NCI-H226 (cell line): ENCODE data around the gene CACNG8.
"Not testable (repeated sequence)": the region's sequence is repeated elsewhere in the genome, so short reads cannot be mapped to it uniquely, and the experiment has no call there.

Experiments used
- DNase-seq: peaks from one replicate; pipeline ENCODE4 v3.0.0-alpha.2; 2015

The CACNG8 gene

DNA sequence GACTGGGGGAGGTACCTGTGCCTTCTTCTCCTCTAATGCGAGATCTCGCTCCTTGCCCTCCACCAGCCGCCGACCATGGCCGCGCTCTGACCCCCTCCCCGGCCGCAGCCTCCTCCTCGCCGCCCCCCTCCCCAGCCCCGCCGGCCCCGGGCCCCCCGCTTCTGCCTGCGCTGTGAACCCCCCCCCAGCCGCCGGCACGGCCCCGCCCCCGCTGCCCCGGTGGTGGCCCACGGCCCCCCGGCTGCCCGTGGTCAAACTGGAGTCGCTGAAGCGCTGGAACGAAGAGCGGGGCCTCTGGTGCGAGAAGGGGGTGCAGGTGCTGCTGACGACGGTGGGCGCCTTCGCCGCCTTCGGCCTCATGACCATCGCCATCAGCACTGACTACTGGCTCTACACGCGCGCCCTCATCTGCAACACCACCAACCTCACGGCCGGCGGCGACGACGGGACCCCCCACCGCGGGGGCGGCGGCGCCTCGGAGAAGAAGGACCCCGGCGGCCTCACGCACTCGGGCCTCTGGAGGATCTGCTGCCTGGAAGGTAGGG, at the start of gene CACNG8:
Gene CACNG8, plus strand, starts transcription at position 51 of the 545 bp plus-strand sequence.
- DNase-seq = no peak

DNA sequence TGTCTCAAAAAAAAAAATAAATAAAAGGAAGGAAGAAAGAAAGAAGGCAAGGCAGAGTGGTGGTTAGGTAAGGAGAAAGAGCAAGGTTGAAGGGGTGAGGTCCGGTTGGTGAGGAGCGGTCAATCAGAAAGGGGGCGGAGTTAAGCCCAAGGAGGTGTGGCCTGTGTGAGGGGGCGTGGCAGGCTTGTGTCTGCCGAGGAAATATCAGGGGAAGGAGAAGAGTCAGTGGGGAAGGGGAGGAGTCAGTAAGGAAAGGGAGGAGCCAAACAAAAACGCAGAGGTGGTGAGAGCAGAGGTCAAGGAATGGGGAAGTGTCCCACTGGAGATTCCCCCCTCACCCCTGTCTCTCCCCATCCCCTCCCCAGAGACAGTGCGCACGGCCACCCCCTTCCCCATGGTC, 47.7 kb upstream of the CACNG8 start:
- no peak for DNase-seq

DNA sequence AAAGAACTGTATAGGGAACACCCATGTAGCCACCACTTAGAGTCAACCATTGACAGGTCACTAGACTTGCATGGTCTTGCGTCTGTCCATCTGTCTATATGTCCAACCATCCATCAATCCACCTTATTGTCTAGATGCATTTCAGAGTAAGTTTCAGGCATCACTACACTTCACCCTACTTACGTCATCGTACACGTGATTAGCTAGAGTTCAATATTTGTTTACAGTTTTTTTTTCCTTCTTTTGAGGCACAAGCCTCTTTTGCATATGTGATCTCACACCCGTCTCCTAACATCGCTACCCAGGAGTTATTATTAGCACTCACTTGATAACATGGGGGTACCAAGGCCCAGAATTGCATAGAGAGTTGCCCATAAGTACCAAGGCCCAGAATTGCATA, 46.7 kb upstream of the CACNG8 start:
- DNase-seq = no peak

DNA sequence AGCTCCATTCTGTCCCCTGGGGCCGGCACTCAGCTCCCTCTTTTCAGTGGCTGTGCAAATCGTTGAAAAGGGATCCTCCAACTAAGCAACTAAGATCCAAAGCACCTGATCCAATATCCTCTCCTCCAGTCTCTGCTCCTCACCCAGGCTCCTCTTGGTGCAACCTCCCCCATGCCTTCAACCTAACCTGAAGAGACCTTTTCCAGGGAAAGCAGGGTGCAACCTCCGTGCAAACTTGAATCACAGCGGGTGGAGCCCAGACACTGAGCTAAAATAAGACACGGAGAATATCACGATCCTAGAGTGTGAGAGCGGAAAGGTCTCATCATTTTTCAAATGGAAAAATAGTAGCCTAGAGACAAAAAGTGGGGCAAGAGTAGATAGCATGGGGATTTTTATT, 45.4 kb upstream of the CACNG8 start:
- DNase-seq = no peak

DNA sequence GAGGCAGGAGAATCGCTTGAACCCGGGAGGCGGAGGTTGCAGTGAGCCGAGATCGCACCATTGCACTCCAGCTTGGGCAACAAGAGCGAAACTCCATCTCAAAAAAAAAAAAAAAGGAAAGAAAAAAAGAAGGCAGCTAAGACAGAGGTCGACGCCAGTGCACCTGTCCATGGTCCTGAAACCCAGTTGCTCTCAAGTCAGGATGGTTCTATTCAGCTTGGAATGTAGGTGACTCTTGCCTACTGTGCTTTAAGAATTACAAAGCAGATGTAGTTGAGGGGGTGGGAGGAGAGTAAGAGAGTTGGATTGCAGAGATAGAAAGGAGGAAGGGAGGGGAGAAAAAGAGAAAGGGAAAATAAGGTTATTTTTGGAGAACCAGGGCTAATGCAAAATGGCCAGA, 35.0 kb upstream of the CACNG8 start:
- peak; percentile 47 for DNase-seq

DNA sequence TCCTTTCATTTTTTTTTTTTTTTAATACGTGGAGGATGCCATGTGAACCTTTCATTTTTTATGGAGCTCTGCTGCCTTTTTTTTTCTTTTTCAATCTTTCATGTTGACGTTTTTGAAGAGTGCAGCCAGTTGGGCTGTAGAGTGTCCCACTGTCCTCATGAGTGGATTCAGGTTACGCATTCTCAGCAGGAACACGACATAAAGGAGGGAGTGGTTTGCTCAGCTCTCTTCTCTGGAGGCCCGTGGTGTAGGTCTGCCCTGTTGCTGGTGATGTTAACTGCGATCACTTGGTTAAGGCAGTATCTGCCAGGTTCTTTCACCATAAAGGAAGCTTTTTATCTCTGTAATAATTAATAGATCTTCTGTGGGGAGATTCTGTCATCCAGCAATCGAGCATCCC, 26.7 kb upstream of the CACNG8 start:
- no peak for DNase-seq

DNA sequence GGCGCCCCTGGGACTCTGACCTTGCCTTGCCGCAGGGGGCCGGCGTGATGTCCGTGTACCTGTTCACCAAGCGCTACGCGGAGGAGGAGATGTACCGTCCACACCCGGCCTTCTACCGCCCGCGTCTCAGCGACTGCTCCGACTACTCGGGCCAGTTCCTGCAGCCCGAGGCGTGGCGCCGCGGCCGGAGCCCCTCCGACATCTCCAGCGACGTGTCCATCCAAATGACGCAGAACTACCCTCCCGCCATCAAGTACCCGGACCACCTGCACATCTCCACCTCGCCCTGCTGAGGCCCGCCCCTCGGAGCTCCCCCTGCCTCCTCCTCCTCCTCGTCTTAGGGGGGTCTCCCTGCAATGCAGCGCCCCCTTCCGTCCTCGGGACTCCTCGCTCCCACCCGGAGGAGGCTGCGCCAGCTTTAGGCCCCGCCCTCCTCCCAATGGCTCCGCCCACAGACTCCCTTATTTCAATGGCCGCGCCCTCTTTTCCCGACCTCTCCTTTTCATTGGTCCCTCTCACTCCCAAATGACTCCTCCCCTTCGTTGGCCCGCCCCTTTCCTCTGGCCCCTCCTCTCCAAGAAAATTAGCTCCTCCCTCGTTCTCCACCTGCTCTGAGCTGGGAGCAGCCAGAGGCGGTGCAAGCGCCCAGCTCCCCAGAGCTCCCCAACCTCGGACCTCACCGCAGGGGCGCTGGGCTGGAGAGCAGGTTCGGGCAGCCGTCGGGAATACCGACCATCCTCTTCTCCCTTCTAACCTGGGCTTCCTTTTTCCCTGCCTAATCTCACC, 20.5 kb upstream of the CACNG8 start:
- no peak for DNase-seq

DNA sequence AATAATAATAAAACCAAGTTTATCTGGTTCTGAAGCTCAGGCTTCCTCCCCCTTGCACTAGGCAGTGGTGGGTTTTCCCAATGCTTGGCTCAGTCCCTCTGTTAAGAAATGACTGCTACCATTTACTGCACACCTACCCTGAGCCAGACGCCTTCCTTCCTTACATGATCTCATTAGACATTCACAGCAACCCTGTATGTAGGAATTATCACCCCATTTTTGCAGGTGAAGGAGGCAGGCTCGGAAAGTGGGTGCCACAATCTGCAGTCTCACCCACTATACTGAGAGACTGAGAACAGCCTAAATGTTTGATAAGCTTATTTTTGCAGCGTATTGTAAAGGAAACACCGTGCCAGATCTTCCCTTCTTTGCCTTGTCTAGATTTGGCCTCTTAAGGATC, 18.3 kb upstream of the CACNG8 start:
- no peak for DNase-seq

DNA sequence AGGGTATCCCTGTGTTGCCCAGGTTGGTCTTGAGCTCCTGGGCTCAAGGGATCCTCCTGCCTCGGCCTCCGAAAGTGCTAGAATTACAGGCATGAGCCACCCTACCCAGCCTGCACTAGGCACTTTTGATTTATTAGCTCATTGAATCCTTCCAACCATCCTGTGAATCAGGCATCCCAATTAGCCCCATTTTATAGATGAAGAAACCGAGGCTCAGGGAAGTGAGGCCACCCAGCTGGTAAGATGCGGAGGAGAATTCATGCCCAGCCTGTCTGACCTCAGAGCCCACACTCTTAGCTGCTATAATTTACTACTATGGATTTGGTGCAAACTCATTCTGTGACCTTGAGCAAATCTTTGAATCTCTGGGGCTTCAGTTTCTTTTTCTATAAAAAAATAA, 17.8 kb upstream of the CACNG8 start:
- no peak for DNase-seq

DNA sequence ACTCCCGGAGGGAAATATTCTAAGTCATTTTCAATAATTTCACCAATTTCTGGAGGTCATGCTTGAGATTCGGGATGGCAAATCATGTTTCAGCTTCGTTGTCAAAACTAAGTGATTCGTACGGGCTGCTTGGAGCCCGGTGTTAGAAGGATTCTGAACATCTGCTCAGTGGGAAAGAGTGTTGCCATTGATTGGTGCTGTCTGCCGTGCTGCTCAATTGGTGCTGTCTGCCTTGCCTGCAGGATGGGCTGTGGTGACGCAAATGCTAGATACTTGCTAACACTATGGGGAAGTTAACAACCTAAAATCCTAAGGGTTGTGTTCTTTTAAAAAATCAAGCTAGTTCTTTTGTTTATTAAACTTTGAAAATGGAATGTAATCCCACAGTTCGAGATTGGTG, 17.3 kb upstream of the CACNG8 start:
- no peak for DNase-seq

DNA sequence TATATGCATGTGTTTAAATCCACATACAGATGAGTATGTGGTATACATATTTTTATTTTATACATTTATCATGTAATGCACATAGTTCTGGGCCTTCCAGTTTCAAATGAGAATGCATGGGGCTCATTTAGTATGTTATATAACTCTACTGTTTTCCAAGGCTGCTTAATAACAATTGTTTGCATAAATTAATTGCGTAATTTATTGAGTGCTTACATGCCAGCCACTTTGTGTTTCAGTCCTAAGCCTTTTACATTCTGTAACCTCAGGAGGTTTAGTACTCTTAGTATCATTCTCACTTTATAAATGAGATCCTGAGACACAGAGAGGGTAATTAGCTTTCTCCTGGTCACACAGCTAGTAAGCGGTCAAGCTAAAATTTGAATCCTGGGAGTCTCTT, 16.7 kb upstream of the CACNG8 start:
- DNase-seq = no peak

DNA sequence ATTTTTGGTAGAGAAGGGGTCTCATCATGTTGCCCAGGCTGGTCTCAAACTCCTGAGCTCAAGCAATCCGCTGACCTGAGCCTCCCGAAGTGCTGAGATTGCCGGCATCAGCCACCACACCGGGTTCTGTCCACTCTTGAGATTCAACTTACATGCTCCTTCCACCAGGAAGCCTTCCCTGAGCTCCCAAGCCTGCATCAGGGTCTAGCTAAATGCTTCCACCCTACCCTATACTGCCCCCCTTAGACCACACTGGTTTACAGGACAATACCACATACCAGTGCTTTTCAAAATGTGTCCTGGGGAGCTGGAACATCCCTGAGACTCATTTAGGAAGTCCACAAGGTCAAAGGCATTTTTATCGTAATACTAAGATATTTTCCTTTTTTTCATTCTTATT, 15.1 kb upstream of the CACNG8 start:
- DNase-seq = no peak

DNA sequence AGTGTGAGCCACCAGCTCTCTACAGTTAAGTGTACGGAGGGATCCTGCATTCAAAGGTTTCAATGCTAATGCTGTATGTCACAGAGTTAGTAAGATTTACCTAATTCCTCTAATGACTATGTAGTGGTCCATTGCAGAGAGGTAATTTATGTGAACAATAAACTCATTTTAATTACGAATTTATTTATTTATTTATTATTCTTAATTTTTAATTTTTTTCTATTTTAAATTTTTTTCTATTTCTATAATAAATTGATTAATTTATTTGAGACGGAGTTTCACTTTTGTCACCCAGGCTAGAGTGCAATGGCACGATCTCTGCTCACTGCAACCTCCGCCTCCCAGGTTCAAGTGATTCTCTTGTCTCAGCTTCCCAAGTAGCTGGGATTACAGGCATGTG, 14.1 kb upstream of the CACNG8 start:
- DNase-seq = not testable (repeated sequence)

DNA sequence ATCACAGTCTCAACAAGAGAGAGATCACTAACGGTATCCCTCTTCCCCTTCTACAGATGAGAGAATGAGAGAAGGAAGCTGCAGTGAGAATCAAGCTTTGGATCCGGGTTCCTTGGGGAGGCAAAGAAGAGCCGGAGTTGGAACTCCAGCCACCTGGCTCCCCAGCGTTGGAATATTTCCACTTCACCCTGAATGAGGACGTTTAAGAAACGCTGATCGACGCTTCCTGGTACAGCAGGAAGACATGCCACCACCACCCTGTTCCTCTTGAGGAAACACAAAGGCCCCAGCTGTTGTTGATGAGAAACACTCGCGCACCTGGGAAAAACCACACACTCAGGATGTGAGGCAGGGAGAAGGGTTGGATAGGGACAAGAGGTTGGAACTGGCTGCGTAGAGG, 11.3 kb upstream of the CACNG8 start:
- DNase-seq = no peak

DNA sequence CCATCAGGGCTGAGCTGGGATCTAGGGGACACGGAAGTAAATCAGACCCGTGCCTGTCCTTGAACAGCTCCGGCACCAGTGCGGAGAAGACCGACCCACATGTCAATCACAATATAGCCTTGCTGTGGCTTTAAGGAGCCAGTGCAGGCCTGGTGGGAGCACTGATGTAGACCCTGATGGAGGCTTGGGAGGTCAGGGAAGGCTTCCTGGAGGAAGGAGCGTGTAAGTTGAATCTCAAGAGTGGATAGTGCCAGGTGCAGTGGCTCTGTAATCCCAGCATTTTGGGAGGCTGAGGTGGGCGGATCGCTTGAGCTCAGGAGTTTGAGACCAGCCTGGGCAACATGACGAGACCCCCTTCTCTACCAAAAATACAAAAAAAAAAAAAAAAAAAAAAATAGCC, 10.8 kb upstream of the CACNG8 start:
- DNase-seq = no peak

DNA sequence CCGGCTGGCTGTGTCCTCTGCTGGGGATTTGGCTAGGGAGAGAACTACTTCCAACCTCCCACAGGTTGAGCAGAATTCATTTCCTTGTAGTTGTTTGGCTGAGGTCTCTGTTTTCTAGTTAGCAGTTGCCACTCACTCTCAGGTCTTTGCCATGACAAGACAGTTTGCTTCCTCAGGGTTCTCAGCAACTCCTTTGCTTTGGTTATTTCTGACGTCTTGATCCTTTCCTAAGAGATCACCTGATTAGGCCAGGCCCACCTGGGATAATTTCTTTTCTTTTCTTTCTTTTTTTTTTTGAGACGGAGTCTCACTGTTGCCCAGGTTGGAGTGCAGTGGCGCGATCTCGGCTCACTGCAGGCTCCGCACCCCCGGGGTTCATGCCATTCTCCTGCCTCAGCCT, 9.4 kb upstream of the CACNG8 start:
- no peak for DNase-seq

DNA sequence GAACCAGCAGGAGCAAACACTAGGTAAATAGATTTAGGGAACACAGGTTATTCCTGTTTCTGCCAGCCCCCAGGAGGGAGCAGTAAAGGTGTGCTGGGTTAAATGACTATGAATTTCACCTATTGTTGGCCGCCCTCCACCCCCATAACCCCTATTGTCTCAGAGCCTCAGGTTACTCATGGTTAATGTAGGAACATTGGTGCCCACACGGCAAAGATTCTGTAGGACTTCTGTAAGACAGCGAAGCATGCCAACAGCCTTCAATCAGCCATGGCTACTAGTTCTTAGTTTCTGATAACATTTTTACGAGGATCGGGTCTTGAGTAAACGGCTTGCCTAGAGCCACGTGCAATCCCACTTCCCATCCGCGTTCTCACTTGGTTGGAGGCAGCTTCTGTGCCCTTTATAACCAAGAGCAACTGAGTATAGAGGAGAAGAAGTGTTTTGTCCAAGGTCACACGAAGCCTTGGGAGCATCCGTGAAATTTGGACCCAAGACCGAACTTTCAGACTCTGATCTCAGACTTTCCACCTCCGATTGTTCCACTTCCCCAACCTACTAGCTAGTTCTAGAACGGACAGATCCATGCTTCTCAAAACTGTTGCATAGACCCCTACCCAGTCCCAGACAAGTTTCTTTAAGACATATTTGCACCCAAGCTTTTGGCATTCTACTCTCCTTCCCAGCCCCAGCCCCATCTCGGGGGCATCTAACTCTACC, 5.1 kb upstream of the CACNG8 start:
- DNase-seq = no peak

DNA sequence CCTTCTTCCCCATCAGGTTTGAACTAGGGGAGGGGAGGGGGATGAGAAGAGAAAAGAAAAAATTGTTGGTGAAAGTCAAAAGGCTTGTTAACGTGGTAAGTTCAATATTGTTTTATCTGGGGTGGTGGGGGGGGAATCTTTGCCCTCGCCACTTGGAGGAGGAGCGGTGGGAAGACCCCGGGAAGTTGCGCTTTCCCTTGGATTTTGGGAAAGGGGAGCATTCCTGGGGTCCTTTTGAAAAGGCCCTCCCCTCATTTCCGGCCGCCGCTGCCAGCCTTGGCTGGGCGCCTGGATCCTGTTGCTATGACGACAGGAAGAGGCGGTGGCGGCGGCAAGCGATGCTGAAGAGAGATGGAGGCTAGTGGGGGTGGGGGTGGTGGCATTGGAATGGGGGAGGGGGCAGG, 4.6 kb upstream of the CACNG8 start:
- no peak for DNase-seq

DNA sequence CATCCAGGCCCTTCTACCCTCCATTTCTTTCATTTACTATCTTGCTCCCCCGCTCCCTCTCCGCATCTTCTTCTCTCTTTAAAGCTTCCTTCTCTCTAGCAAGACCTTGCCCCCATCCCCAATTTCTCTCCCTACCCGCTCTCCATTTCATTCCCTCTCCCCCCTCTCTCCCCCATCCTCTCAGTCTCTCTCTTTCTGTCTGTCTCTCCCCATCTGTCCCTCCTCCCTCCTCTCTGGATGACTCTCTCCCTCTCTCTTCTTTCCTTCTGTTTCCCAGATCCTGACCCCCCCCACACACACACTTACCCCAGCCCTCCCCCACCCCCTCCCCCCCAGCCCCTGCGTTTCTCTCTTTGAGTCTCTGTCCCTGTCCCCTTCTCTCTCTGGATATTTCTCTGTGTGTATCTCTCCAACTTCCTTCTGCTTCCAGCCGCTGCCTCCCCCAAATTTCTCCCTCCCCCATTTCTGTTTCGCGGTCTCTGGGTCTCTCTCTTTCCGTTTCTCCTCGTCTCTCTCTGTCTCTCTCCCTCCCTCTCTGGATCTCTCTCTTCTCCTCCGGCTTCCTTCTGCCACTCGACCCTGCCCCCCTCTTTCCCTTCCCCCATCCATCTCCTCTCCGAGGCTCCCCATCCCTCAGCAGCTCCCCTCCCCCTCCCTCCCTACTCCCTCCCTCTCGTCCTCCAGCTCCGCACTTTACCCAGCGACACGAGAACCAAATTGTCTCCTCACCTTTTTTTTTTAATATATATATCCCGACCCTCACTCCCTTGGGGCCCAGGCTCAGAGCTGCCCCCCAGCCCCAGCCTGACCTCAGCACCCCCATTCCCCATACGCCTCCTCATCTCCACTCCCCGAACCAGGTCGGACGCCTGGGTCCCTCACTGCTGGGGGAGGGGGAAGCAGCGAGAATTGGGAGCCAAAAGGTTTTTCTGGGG, 3.6 kb upstream of the CACNG8 start:
- no peak for DNase-seq

DNA sequence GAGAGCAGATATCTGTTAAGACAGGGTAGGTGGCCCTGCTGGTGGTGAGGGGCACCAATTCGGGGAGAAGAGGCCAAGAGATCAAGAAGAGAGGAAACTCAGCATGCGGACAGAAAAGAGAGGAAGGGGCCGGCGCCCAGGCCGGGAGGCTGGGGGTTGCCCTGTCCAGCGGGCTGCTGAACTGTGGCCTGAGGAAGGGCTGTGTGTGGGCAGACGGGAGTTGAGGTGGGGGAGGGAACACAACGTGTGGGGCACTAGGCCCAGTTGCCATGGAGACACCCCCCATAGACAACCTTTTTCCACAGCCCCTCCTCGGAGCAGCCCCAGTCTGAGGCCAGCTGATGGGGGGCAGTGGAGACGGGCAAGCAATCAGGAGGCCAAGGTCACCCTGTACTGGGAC, 2.5 kb upstream of the CACNG8 start:
- no peak for DNase-seq

DNA sequence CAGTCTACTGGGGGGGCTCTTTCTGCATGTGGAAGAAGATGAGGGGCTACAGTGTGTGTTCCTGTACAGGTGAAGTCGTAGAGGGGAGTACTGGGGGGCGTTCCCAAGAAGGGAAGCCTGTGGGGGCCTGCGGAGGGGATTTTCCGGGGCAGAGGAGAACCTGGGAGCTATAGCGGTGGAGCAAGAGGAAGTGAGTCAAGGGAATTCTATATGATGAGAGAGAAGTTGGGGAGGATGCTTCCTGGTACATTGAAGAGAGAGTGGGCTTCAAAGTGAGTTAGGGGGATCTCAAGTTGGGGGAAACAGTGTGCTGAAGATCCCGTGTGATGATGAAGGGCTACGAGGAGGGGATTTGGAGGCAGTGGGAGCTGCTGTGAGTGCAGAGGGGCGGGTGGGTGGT, 1.9 kb upstream of the CACNG8 start:
- no peak for DNase-seq

DNA sequence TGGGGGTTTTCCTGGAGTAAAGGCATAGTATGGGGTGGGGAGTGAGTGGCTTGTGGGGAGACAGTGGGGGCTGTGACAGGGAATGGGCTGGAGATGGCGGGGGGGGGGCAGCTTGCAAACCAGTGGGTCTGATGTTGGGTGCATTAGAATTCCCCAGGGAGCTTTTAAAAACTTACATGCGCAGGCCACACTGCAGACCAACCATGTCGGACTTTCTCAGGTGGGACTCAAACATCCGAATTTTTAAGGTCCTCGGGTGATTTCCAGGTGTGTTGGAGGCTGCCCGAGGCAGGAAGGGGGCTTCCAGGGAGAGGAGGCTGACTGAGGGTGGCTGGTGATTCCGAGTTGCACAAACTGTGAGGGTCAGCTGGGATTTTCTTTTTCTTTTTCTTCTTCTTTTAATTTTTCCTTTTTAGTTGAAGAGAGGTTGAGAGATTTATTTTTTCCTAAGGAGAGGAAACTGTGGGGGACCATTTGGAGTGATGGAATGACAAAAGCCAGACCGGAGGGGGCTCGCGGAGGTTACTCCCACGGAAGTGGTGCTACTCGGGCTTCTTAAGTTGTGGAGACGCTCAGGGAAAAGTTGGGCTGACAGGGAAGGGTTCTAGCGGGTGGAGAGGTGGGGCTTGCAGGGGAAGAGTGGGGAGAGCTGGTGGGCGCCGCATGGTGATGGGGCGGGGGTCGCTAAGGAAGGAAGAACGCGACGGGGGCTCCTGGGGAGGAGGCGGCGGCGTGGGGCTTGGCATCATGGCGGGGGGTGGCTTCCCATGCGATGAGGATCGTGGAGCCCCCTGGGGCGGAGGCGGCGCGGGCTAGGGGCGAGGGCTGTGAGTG, 997 bp upstream of the CACNG8 start:
- DNase-seq = no peak
